COLO668 (cell line): ENCODE data around the gene SAG.
A peak's percentile ranks its signal among the peaks of the same experiment; 100 is the strongest.
"Not testable (repeated sequence)": the region's sequence is repeated elsewhere in the genome, so short reads cannot be mapped to it uniquely, and the experiment has no call there.

Source experiments
- DNase-seq: peaks from one replicate; lab custom pipeline; 2025; ENCODE audit not compliant: unreplicated experiment; lab: John Stamatoyannopoulos, UW

Gene SAG

GRCh38 chr2:233354500-233354924 lies 46.9 kb downstream of the SAG start:
- no peak for DNase-seq

GRCh38 chr2:233354971-233355574 lies 47.5 kb downstream of the SAG start:
- DNase-seq: peak; percentile 65

DNA sequence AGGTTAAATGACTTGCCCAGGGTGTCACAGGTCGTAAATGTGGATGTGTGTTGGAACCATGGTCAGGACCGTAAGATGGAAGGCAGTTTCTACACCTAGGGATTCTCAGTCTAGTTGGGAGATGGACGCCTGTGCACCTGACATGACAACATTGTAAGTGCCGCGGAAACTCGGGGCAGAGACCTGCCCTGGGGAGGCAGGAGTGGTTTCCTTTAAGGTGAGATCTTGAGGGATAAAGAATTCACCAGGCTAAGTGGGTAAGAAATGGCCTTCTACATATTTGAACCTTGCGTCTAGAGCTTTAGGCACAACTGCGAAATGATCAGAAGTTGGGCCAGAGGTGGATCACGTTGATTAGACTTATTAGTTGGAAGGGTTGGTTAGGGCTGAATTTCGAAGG lies 48.3 kb downstream of the SAG start:
- DNase-seq: no peak

- no peak for DNase-seq
These were observed 49.1 kb downstream of the SAG start for GRCh38 chr2:233356546-233357308.

GRCh38 chr2:233358335-233358734 lies 50.7 kb downstream of the SAG start:
- no peak for DNase-seq

DNA sequence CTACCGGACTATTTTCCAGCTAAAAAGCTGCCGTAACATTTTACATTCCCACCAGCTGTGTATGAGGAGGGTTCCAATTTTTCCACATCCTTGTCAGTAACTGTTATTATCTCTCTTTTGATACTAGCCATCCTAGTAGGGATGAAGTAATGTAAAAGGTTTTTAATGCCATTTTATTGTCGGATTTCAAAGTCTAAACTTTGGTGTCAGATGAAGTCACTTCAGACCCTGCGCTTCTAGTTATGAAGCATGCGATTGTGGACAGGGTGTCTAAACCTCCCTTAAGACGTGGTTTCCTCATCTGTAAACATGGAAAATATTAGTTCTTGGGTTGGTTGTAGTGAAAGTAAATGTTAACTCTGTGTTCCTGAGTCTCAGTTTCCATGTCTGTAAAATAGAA lies 51.3 kb downstream of the SAG start:
- no peak for DNase-seq

DNA sequence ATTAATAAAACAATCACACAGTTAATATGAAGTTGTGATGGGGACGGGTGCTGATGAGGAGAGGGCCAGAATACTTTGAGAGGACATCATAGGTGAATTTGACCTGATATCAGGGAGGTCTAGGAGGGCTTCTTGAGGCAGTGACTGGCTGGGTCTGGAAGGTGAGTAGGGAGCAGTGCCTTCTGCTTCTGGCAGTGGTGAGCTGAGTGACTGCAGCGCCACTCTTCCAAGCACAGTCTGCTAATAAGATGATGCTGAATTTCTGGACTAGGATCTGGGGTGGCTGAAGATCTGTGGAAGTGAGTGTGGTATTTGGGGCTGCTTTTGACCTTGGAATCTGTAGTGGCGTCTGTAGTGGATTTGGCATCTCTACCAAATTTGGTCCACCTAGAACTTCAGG lies 52.2 kb downstream of the SAG start:
- no peak for DNase-seq

DNA sequence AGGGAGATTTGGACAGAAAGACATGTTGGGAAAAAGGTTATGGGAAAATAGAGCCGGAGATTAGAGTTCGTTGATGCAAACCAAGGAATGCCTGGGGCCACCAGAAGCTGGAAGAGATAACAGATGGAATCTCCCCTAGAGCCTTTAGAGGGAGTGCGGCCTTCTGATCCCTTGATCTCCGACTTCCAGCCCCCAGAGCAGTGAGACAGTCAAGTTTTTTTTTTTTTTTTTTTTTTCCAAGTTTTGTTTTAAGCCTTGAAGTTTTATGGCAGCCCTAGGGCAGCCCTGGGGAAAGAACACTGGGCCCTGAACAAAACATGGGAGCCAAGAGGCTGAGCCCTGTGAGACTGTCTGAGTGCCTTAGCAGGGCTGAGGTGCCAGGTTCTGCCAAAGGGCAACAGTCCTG lies 53.2 kb downstream of the SAG start:
- no peak for DNase-seq

- no peak for DNase-seq
These were observed 53.7 kb downstream of the SAG start for GRCh38 chr2:233361297-233361696.

GRCh38 chr2:233362742-233363141 lies 55.1 kb downstream of the SAG start:
- no peak for DNase-seq

DNA sequence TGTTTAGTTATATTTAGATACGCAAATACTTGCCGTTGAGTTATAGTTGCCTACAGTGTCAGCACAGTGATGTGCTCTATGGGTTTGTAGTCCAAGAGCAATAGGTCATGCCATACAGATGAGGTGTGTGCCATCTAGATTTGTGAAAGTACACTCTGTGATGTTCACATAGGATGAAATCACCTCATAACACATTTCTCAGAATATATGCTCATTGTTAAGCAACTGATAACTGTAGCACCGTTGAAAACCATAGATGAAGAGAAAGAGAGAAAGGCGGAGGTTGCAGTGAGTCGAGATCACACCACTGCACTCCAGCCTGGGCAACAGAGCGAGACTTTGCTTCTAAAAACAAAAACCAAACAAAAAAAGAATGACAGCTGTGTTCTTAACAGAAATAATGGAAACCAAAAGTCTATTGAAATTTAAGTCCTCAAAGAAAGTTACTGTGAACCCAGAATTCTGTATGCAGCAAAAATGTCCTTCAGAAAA lies 56.2 kb downstream of the SAG start:
- DNase-seq: no peak

GRCh38 chr2:233365861-233366520 lies 58.4 kb downstream of the SAG start:
- DNase-seq: no peak

DNA sequence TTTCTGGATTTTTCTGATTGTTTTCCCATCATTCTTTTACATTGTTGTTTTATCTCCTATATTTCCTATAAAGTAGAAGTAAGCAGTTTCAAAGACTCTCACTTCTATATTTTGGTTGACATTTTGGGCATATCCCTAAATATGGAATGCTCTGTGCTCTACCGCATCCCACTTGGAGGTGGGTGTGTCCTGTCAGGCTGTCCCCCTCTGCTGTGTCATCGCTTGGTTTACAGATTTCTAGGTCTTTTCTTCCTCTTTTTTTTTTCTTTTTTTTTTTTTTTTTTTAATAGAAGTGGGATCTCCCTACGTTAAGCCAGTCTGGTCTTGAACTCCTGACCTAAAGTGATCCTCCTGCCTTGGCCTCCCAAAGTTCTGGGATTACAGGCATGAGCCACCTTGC lies 60.0 kb downstream of the SAG start:
- DNase-seq: no peak

GRCh38 chr2:233368756-233369155 lies 61.1 kb downstream of the SAG start:
- DNase-seq: no peak

DNA sequence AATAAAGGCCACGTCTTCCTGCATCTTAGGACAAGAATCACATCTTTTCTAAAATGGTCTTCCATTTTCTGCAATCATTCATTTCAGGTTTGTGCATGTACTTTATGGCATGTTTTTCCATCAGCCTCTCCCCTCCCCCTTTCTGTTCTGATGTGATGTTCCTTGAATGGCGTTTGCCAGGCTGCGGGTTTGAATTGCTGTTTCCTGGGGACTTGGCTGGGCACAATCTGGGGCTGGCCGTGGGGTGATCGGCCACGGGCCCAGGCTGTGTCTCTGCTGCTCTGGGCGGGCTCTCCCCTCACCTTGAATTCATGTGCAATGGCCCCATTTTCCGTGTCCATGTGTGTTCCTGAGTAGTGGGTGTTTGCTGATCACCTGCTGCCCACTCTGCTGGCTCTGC lies 61.8 kb downstream of the SAG start:
- DNase-seq: no peak

- DNase-seq: no peak
These were observed 62.5 kb downstream of the SAG start for GRCh38 chr2:233369897-233370685.

- no peak for DNase-seq
These were observed 64.0 kb downstream of the SAG start for GRCh38 chr2:233371641-233372040.

GRCh38 chr2:233372855-233373254 lies 65.2 kb downstream of the SAG start:
- DNase-seq: no peak

DNA sequence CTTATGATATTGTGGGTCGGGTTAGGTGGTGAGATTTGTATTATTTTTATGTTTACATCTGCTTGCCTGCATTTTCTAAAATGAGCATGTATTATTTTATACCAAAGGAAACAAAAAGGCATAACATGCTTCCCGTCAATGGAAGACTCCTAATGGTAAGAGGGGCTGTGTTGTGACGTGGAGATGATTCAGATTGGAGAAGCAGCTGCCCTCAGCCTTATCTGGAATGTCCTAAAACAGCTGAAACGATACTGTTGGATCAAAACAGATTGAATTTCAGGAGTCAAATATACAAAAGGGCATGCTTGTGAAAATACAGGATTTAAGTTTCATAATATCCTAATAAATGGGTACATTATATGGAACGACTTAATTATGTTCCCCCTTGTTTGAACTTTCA lies 65.7 kb downstream of the SAG start:
- no peak for DNase-seq

DNA sequence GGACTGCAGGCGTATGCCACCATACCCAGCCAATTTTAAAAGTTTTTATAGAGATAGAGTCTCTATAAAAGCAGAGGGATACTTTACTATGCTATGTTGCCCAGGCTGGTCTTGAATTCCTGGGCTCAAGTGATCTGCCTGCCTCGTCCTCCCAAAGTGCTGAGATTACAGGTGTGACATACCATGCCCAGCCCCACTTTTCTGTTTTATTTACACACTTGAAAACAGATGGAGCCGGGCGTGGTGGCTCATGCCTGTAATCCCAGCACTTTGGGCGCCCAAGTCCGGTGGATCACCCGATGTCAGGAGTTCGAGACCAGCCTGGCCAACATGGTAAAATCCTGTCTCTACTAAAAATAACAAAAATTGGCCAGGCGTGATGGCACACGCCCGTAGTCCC lies 67.2 kb downstream of the SAG start:
- DNase-seq: not testable (repeated sequence)
